H1 (cell line): Measurements from ENCODE around the gene POLR3C.

Experiments used
- NANOG ChIP-seq: IDR thresholded peaks from 2 replicates; pipeline ENCODE4 v1.6.1; 2011; ENCODE audit warnings: low read length, low read depth, mild to moderate bottlenecking, inconsistent platforms; ENCODE audit not compliant: insufficient read depth, poor library complexity, severe bottlenecking
- RNF2 ChIP-seq: fragments of 200-900, 300-1000 bp; sonication (generic); IDR thresholded peaks from 2 replicates; pipeline ENCODE4 v1.7.1; 2016; ENCODE audit warnings: borderline replicate concordance, low read depth, mild to moderate bottlenecking, antibody characterized with exemption, low read length; ENCODE audit not compliant: poor library complexity, severe bottlenecking; ENCODE audit errors: missing control alignments
- TAF1 ChIP-seq: IDR thresholded peaks from 2 replicates; pipeline ENCODE4 v1.6.1; 2011; ENCODE audit warnings: mild to moderate bottlenecking, low read depth, low read length
- TF ChIP-seq, protein P1 (sequence below), 3 experiments: IDR thresholded peaks; 1 replicate in 2 of 3; 2 replicates in 1 of 3; pipeline versions ENCODE4 v1.5.1 to v1.6.1; 2011; ENCODE audit warnings: low read length in 3 of 3, mild to moderate bottlenecking in 3 of 3, inconsistent platforms in 2 of 3, low read depth in 1 of 3, moderate library complexity in 1 of 3; ENCODE audit not compliant: insufficient read depth in 1 of 3; ENCODE audit errors: control extremely low read depth in 1 of 3

DNA sequence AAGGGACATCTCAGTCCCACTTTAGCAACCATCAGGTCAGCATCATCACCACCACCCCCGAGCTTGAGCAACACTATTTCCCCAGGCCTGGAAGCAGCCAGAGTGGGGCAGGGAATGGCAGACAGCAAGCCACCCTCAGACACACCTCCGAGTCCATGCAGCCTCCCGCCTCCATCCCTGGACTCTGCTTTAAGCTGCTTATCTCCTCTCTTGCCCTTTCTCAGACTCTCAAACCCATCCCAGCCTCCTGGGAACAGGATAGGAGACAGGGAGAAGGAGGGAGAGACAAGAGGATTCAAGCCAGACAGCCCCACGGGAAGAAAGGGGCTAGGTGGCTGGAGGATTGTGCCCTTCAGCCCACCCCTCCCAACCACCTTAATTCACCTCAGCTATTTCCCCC lies 33.2 kb downstream of the POLR3C start:
- TF ChIP-seq, protein P1, sequence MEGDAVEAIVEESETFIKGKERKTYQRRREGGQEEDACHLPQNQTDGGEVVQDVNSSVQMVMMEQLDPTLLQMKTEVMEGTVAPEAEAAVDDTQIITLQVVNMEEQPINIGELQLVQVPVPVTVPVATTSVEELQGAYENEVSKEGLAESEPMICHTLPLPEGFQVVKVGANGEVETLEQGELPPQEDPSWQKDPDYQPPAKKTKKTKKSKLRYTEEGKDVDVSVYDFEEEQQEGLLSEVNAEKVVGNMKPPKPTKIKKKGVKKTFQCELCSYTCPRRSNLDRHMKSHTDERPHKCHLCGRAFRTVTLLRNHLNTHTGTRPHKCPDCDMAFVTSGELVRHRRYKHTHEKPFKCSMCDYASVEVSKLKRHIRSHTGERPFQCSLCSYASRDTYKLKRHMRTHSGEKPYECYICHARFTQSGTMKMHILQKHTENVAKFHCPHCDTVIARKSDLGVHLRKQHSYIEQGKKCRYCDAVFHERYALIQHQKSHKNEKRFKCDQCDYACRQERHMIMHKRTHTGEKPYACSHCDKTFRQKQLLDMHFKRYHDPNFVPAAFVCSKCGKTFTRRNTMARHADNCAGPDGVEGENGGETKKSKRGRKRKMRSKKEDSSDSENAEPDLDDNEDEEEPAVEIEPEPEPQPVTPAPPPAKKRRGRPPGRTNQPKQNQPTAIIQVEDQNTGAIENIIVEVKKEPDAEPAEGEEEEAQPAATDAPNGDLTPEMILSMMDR (IDR thresholded peaks at IDR 0.05; ENCODE audit: control extremely low read depth in 1 of 3, insufficient read depth in 1 of 3, low read depth in 1 of 3, low read length in 3 of 3), result no peak
- TF ChIP-seq RNF2 (no peak), TAF1 (no peak), NANOG (no peak)
